Measurements from ENCODE around the gene MME.

MME gene

DNA sequence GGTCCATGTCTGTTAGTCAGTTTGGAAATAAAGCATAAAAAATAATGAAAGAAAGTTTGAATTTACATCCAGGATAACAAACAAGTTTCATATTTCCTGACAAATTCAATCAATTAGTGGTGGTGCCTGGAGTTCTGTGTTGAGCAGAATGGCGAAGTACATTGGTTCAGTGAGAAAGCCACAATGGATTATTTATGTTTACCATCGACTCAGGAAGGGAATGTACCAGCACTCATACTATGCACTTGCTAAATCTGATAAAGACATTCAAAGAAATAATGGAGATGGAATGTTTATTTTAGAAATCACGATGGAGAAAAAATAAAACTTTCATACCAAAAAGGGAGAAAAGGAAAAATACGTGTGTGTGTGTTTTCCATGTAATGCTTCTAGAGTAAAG is 45.3 kb upstream of the MME start:
- TF ChIP-seq SNAI2 (CRISPR knock-in tag; IDR thresholded peaks at IDR 0.05) (no peak), ZNF565 (CRISPR knock-in tag; conservative IDR thresholded peaks at IDR 0.05; ENCODE audit: low read depth) (no peak), TCF4 (CRISPR knock-in tag; IDR thresholded peaks at IDR 0.05; ENCODE audit: borderline replicate concordance) (no peak), BACH2 (CRISPR knock-in tag; IDR thresholded peaks at IDR 0.05; ENCODE audit: borderline replicate concordance) (no peak), RARB (CRISPR knock-in tag; IDR thresholded peaks at IDR 0.05) (no peak), OSR1 (CRISPR knock-in tag; IDR thresholded peaks at IDR 0.05) (no peak), ZC3H10 (CRISPR knock-in tag; IDR thresholded peaks at IDR 0.05) (no peak), TOX (CRISPR knock-in tag; IDR thresholded peaks at IDR 0.05; ENCODE audit: borderline replicate concordance) (no peak), ARNTL (CRISPR knock-in tag; IDR thresholded peaks at IDR 0.05; ENCODE audit: borderline replicate concordance, low read depth) (no peak), ISL1 (CRISPR knock-in tag; IDR thresholded peaks at IDR 0.05) (no peak), PPARA (CRISPR knock-in tag; IDR thresholded peaks at IDR 0.05; ENCODE audit: borderline replicate concordance) (no peak)
- TF ChIP-seq, protein P1, sequence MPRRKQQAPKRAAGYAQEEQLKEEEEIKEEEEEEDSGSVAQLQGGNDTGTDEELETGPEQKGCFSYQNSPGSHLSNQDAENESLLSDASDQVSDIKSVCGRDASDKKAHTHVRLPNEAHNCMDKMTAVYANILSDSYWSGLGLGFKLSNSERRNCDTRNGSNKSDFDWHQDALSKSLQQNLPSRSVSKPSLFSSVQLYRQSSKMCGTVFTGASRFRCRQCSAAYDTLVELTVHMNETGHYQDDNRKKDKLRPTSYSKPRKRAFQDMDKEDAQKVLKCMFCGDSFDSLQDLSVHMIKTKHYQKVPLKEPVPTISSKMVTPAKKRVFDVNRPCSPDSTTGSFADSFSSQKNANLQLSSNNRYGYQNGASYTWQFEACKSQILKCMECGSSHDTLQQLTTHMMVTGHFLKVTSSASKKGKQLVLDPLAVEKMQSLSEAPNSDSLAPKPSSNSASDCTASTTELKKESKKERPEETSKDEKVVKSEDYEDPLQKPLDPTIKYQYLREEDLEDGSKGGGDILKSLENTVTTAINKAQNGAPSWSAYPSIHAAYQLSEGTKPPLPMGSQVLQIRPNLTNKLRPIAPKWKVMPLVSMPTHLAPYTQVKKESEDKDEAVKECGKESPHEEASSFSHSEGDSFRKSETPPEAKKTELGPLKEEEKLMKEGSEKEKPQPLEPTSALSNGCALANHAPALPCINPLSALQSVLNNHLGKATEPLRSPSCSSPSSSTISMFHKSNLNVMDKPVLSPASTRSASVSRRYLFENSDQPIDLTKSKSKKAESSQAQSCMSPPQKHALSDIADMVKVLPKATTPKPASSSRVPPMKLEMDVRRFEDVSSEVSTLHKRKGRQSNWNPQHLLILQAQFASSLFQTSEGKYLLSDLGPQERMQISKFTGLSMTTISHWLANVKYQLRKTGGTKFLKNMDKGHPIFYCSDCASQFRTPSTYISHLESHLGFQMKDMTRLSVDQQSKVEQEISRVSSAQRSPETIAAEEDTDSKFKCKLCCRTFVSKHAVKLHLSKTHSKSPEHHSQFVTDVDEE (CRISPR knock-in tag; IDR thresholded peaks at IDR 0.05): no peak
- TF ChIP-seq, protein P2, sequence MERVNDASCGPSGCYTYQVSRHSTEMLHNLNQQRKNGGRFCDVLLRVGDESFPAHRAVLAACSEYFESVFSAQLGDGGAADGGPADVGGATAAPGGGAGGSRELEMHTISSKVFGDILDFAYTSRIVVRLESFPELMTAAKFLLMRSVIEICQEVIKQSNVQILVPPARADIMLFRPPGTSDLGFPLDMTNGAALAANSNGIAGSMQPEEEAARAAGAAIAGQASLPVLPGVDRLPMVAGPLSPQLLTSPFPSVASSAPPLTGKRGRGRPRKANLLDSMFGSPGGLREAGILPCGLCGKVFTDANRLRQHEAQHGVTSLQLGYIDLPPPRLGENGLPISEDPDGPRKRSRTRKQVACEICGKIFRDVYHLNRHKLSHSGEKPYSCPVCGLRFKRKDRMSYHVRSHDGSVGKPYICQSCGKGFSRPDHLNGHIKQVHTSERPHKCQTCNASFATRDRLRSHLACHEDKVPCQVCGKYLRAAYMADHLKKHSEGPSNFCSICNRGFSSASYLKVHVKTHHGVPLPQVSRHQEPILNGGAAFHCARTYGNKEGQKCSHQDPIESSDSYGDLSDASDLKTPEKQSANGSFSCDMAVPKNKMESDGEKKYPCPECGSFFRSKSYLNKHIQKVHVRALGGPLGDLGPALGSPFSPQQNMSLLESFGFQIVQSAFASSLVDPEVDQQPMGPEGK (CRISPR knock-in tag; IDR thresholded peaks at IDR 0.05; ENCODE audit: borderline replicate concordance): no peak
- TF ChIP-seq, protein P3, sequence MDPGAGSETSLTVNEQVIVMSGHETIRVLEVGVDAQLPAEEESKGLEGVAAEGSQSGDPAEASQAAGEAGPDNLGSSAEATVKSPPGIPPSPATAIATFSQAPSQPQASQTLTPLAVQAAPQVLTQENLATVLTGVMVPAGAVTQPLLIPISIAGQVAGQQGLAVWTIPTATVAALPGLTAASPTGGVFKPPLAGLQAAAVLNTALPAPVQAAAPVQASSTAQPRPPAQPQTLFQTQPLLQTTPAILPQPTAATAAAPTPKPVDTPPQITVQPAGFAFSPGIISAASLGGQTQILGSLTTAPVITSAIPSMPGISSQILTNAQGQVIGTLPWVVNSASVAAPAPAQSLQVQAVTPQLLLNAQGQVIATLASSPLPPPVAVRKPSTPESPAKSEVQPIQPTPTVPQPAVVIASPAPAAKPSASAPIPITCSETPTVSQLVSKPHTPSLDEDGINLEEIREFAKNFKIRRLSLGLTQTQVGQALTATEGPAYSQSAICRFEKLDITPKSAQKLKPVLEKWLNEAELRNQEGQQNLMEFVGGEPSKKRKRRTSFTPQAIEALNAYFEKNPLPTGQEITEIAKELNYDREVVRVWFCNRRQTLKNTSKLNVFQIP (CRISPR knock-in tag; IDR thresholded peaks at IDR 0.05; ENCODE audit: borderline replicate concordance, low read depth): no peak
- TF ChIP-seq, protein P4, sequence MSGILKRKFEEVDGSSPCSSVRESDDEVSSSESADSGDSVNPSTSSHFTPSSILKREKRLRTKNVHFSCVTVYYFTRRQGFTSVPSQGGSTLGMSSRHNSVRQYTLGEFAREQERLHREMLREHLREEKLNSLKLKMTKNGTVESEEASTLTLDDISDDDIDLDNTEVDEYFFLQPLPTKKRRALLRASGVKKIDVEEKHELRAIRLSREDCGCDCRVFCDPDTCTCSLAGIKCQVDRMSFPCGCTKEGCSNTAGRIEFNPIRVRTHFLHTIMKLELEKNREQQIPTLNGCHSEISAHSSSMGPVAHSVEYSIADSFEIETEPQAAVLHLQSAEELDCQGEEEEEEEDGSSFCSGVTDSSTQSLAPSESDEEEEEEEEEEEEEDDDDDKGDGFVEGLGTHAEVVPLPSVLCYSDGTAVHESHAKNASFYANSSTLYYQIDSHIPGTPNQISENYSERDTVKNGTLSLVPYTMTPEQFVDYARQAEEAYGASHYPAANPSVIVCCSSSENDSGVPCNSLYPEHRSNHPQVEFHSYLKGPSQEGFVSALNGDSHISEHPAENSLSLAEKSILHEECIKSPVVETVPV (CRISPR knock-in tag; IDR thresholded peaks at IDR 0.05): no peak
- no peak for ATAC-seq

DNA sequence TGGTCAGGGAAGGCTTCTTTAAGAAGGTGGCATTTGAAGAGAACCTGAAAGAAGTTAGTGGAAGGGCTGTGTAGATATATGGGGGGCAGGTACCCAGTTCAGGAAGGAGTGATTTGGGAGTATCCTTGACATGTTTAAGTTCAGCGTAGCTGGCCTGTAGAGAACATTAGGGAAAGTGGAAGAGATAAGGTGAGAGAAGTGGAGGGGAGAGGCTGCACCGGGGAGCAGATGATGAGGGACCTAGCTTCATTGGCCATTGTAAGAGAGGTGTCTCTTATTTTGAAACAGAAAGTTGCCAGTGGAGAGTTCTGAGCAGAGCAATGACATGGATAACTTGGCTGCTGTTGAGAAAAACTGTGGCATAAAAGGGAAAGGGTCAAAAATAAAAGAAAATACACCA is 44.6 kb upstream of the MME start:
- no peak for ATAC-seq
- no peak for TF ChIP-seq SNAI2 (CRISPR knock-in tag; IDR thresholded peaks at IDR 0.05)
- no peak for TF ChIP-seq ARNTL (CRISPR knock-in tag; IDR thresholded peaks at IDR 0.05; ENCODE audit: borderline replicate concordance, low read depth)
- TF ChIP-seq, protein P1 (CRISPR knock-in tag; IDR thresholded peaks at IDR 0.05): no peak
- TF ChIP-seq TOX (CRISPR knock-in tag; IDR thresholded peaks at IDR 0.05; ENCODE audit: borderline replicate concordance): no peak
- TF ChIP-seq ZFP30 (CRISPR knock-in tag; IDR thresholded peaks at IDR 0.05): no peak
- TF ChIP-seq ZFP3 (CRISPR knock-in tag; IDR thresholded peaks at IDR 0.05): no peak
- TF ChIP-seq, protein P4 (CRISPR knock-in tag; IDR thresholded peaks at IDR 0.05): no peak
- no peak for TF ChIP-seq ZNF565 (CRISPR knock-in tag; conservative IDR thresholded peaks at IDR 0.05; ENCODE audit: low read depth)
- TF ChIP-seq GLIS3 (CRISPR knock-in tag; IDR thresholded peaks at IDR 0.05): no peak
- no peak for TF ChIP-seq BACH2 (CRISPR knock-in tag; IDR thresholded peaks at IDR 0.05; ENCODE audit: borderline replicate concordance)
- TF ChIP-seq, protein P2 (CRISPR knock-in tag; IDR thresholded peaks at IDR 0.05; ENCODE audit: borderline replicate concordance): no peak
- TF ChIP-seq TCF4 (CRISPR knock-in tag; IDR thresholded peaks at IDR 0.05; ENCODE audit: borderline replicate concordance): no peak
- no peak for TF ChIP-seq ISL1 (CRISPR knock-in tag; IDR thresholded peaks at IDR 0.05)
- TF ChIP-seq ESRRG (CRISPR knock-in tag; IDR thresholded peaks at IDR 0.05): no peak
- TF ChIP-seq, protein P5, sequence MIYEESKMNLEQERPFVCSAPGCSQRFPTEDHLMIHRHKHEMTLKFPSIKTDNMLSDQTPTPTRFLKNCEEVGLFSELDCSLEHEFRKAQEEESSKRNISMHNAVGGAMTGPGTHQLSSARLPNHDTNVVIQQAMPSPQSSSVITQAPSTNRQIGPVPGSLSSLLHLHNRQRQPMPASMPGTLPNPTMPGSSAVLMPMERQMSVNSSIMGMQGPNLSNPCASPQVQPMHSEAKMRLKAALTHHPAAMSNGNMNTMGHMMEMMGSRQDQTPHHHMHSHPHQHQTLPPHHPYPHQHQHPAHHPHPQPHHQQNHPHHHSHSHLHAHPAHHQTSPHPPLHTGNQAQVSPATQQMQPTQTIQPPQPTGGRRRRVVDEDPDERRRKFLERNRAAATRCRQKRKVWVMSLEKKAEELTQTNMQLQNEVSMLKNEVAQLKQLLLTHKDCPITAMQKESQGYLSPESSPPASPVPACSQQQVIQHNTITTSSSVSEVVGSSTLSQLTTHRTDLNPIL (CRISPR knock-in tag; IDR thresholded peaks at IDR 0.05; ENCODE audit: low read depth): no peak
- TF ChIP-seq ZC3H10 (CRISPR knock-in tag; IDR thresholded peaks at IDR 0.05): no peak
- TF ChIP-seq ZNF8 (CRISPR knock-in tag; IDR thresholded peaks at IDR 0.05): no peak

Measured in SK-N-SH treated with all-trans-retinoic acid at 6 μM for 48 hours (cell line).